ENCODE results near the gene HACD2.
"Not testable (repeated sequence)": the region's sequence is repeated elsewhere in the genome, so short reads cannot be mapped to it uniquely, and the experiment has no call there.

The HACD2 gene

DNA sequence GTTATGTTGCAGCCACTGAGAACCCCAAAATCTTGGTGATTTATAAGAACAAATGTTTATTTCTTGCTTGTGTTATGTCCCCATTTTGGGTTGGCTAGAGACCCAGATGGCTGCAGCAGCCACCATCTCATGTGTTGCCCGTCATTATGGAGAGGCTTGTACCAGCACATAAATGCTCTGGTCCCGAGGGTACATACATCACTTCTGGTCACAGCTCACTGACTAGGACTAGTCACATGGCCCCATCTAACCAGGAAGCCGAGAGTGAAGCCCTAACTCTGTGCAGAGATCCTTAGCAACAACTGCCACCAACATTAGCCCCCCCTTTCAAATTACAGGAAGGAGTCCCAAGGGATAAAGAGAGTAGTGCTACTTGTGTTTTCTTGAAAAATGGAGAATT lies 25.5 kb upstream of the HACD2 start:
- no peak overlapping the region for H3K27ac ChIP-seq
- no peak for TF ChIP-seq ZFX (IDR thresholded peaks at IDR 0.05; ENCODE audit: borderline replicate concordance)
- TF ChIP-seq, protein P1, sequence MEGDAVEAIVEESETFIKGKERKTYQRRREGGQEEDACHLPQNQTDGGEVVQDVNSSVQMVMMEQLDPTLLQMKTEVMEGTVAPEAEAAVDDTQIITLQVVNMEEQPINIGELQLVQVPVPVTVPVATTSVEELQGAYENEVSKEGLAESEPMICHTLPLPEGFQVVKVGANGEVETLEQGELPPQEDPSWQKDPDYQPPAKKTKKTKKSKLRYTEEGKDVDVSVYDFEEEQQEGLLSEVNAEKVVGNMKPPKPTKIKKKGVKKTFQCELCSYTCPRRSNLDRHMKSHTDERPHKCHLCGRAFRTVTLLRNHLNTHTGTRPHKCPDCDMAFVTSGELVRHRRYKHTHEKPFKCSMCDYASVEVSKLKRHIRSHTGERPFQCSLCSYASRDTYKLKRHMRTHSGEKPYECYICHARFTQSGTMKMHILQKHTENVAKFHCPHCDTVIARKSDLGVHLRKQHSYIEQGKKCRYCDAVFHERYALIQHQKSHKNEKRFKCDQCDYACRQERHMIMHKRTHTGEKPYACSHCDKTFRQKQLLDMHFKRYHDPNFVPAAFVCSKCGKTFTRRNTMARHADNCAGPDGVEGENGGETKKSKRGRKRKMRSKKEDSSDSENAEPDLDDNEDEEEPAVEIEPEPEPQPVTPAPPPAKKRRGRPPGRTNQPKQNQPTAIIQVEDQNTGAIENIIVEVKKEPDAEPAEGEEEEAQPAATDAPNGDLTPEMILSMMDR (IDR thresholded peaks at IDR 0.05) = no peak

DNA sequence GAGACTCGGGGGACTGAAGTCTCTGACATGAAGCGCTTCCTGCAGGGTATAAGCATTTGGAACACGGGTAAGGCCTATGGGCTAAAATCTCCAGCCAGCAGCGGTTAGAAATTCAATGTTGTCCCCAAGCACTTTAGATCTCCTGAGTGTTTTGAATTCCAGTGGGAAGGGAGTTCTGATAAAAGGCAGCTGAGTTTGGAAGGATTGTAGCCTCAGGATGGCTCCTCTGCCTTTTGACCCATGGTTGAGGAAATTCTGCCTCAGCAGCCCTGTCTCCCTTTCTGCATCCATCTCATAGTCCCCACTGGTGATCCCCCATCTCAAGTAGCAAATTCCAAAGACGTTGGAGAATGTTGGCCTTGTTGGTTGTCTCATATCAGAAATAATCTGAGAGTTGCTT lies 24.2 kb upstream of the HACD2 start:
- no peak for TF ChIP-seq ZFX (IDR thresholded peaks at IDR 0.05; ENCODE audit: borderline replicate concordance)
- TF ChIP-seq, protein P1 (IDR thresholded peaks at IDR 0.05) = no peak
- no peak overlapping the region for H3K27ac ChIP-seq

DNA sequence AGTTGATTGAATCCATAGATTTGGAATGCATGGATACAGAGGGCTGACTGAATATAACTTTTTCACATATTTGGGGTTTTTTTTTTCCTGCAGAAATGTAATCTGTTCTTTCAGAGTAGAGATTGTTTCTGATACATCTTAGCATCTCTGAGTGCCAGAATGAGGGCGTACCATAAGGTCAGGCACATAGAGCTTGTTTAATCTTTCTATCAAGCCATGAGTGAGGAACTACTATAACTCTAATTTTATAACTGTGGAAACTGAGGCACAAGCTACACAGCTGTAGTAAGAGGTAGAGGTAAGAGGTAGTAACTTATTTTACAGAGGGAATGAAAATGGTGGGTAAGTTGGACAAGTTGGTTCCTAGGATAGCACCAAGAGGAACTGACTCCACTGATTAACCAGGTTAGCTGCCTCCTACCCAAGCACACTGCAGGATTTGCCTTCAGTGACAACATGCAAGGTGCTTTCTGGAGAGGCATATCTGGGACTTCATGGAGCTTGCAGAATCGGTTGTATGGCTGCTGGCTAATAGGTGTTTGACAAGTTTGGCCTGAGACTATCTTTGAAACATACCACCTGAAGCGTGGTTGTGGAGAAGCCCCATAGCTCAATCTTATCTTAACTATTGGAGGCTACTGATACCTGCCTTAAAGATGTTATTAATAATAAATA lies 23.5 kb upstream of the HACD2 start:
- TF ChIP-seq, protein P1 (IDR thresholded peaks at IDR 0.05) = no peak
- TF ChIP-seq ZFX (IDR thresholded peaks at IDR 0.05; ENCODE audit: borderline replicate concordance) = no peak
- no peak overlapping the region for H3K27ac ChIP-seq

DNA sequence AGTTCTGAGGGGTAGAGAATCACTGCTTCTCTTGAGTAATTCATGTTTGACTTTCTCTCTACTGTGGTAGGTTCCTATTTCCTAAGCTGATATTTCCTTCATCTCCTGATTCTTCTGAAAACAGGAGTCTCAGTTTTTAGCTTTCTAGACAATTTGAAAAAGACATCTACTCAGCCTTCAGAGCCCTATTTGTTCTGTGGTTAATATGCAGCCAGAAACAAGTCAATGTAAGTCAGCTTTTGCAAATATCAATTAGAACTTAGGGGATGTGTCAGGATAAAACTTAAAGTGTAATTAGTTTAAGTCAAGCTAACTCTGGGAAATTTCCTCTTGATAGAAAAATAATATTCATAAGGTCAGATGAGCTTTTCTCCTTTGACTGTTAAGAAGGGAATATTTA lies 21.7 kb upstream of the HACD2 start:
- H3K27ac ChIP-seq = 0 out of 2 replicates have a peak overlapping the region, but pooled peaks have one; percentile 25
- TF ChIP-seq, protein P1 (IDR thresholded peaks at IDR 0.05) = no peak
- TF ChIP-seq ZFX (IDR thresholded peaks at IDR 0.05; ENCODE audit: borderline replicate concordance) = no peak

DNA sequence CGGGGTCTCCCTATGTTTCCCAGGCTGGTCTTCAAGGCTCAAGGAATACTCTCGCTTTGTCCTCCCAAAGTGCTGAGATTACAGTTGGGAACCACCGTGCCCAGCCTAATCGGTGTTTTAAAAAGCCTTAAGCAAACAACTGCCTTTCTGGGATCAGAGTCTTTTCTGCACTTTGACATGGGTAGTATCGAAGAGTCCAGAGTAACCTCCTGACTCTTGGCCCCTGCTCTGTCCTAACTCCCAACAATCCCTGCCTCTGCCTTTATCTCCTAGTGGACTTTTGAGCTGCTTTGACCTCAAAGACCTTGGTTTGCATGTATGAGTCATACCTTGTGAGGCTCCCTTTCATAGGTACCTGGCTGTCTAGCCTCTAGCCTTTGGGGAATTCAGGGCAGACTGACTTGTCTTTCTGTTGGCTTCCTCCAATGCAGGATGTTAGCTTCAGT lies 21.0 kb upstream of the HACD2 start:
- no peak for TF ChIP-seq ZFX (IDR thresholded peaks at IDR 0.05; ENCODE audit: borderline replicate concordance)
- TF ChIP-seq, protein P1 (IDR thresholded peaks at IDR 0.05) = no peak
- 0 out of 2 replicates have a peak overlapping the region, but pooled peaks have one; percentile 25 for H3K27ac ChIP-seq

DNA sequence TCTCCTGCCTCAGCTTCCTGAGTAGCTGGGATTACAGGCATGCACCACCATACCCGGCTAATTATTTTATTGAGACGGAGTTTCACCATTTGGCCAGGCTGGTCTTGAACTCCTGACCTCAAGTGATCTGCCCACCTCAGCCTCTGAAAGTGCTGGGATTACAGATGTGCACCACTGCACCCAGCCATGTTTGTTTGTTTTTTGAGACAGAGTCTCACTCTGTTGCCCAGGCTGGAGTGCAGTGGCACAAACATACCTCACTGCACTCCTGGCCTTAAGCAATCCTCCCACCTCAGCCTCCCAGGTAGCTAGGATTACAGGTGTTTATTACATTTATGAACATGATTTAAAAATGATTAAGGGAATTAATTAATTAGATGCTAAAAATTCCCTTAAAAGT lies 18.3 kb upstream of the HACD2 start:
- not testable (repeated sequence) for H3K27ac ChIP-seq

DNA sequence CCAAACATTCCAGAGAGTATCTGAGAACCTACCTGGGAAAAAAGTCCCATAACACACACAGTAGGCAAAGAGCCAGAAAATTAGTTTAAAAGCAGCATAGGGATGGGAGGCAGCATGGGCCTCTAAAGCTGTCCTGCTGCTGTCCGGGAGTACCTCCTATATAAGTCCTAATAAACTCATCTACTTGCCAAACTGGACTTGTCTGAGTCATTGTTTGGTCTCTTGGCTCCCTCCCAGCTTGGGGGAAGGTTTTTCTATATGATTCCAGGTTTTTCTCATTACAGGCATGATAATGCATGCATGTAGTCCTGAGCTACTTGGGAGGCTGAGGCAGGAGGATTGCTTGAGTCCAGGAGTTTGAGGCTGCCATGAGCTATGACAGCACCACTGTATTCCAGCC lies 17.5 kb upstream of the HACD2 start:
- no peak for TF ChIP-seq ZFX (IDR thresholded peaks at IDR 0.05; ENCODE audit: borderline replicate concordance)
- TF ChIP-seq, protein P1 (IDR thresholded peaks at IDR 0.05) = no peak
- H3K27ac ChIP-seq = peak overlapping the region; percentile 40; the same call in 1 of the 2 replicates

DNA sequence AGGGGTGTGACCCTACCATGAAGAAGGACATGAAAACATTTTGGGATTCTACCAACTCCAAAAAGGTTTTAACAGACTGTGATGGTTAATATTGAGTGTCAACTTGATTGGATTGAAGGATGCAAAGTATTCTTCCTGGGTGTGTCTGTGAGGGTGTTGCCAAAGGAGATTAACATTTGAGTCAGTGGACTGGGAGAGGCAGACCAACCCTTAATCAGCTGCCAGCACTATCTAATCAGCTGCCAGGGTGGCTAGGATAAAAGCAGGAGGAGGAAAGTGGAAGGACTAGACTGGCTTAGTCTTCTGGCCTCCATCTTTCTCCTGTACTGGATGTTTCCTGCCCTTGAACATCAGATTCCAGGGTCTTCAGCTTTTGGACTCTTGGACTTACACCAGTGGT lies 16.0 kb upstream of the HACD2 start:
- H3K27ac ChIP-seq = not testable (repeated sequence)
